HEK293T (cell line): ENCODE measurements around the gene DNA2.

Source experiments
- FOXK2 ChIP-seq: fragments of 450-650 bp; IDR thresholded peaks from 2 replicates; pipeline ENCODE4 v1.6.1; 2016; ENCODE audit warnings: mild to moderate bottlenecking
- NFRKB ChIP-seq: fragments of 450-650 bp; IDR thresholded peaks from 2 replicates; pipeline ENCODE4 v1.6.1; 2016; ENCODE audit warnings: mild to moderate bottlenecking, moderate library complexity
- SP1 ChIP-seq: fragments of 450-650 bp; IDR thresholded peaks from 2 replicates; pipeline ENCODE4 v1.6.1; 2017
- SUZ12 ChIP-seq: fragments of 450-650 bp; IDR thresholded peaks from 2 replicates; pipeline ENCODE4 v1.6.1; 2016; ENCODE audit warnings: mild to moderate bottlenecking
- ZNF384 ChIP-seq: fragments of 450-650 bp; IDR thresholded peaks from 2 replicates; pipeline ENCODE4 v1.6.1; 2016

DNA sequence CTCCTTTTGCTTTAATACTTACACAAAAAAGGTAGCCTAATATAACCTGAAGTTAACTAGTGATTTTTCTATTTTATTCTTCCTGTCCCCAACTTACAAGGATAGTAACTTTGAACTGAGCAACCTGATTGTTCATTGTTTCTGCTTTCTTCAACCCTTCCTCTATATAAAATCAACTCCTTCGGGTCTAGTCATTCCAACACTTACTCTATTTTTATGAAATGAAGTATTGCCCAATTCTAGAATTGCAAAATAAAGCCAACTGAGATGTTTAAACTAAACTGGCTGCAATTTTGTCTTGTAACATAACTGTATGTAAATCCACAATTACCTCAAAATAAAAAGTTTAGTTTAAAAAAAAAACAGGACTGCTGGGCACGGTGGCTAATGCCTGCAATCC lies 20.3 kb upstream of the DNA2 start:
- no peak for TF ChIP-seq SP1
- TF ChIP-seq SUZ12: no peak
- TF ChIP-seq NFRKB: no peak
- no peak for TF ChIP-seq FOXK2
- no peak for TF ChIP-seq ZNF384
